IMR-90 (cell line): Measurements from ENCODE around the gene CFAP61. TPM values are rescaled to one million over a fixed set of nuclear protein-coding genes. Genes with fewer than 3 reads are reported as not detected.

ENCODE experiments used
- ATAC-seq: fragments of 200-7000 bp; cut with Tn5 transposase; 2 replicates; pipeline ENCODE4 v1.9.1; 2020; ENCODE audit warnings: low read depth, mild to moderate bottlenecking, moderate library complexity
- BruUV-seq: library from RNA; stranded (reverse); fragments of 400-500 nt; replicated peaks from 2 replicates; lab custom pipeline; 2021; lab: Mats Ljungman, UMichigan
- CTCF ChIA-PET: fragments of 300-600 bp; formaldehyde crosslinking; extraction: SDS; loops from one replicate; lab custom pipeline; 2021; ENCODE audit warnings: antibody characterized with exemption; lab: Yijun Ruan, JAX
- POLR2A ChIA-PET: fragments of 300-600 bp; sonication (Branson Sonifier 250); formaldehyde crosslinking; loops from one replicate; lab custom pipeline; 2022; ENCODE audit warnings: antibody characterized with exemption; ENCODE audit not compliant: unreplicated experiment; lab: Charles Lee
- DNase-seq: peaks from one replicate; pipeline ENCODE4 v3.0.0; 2013
- H2AFZ ChIP-seq: replicated peaks from 2 replicates; pipeline ENCODE3; 2013; ENCODE audit warnings: low read length, mild to moderate bottlenecking; ENCODE audit not compliant: poor library complexity
- H2AK5ac ChIP-seq: 2 replicates; pipeline ENCODE4 v1.6.1; 2013; ENCODE audit warnings: low read depth, low read length, inconsistent platforms
- H2AK9ac ChIP-seq: replicated peaks from 2 replicates; pipeline ENCODE3; 2013; ENCODE audit warnings: mild to moderate bottlenecking, low read depth, low read length, moderate library complexity; ENCODE audit not compliant: poor library complexity
- H2BK120ac ChIP-seq: 2 replicates; pipeline ENCODE4 v1.6.1; 2013; ENCODE audit warnings: low read depth, low read length, inconsistent platforms
- H2BK15ac ChIP-seq: 3 replicates; pipeline ENCODE4 v1.6.1; 2013; ENCODE audit warnings: low read depth, low read length, inconsistent platforms
- H2BK20ac ChIP-seq: 2 replicates; pipeline ENCODE4 v1.6.1; 2013; ENCODE audit warnings: low read depth, mild to moderate bottlenecking, inconsistent platforms, low read length, moderate library complexity
- H2BK5ac ChIP-seq: 2 replicates; pipeline ENCODE4 v1.6.1; 2013; ENCODE audit warnings: mild to moderate bottlenecking, low read depth, low read length, inconsistent platforms; ENCODE audit not compliant: poor library complexity, severe bottlenecking
- H3K14ac ChIP-seq: replicated peaks from 2 replicates; pipeline ENCODE4 v1.6.1; 2013; ENCODE audit warnings: low read depth, low read length, inconsistent platforms
- H3K18ac ChIP-seq: 2 replicates; pipeline ENCODE4 v1.6.1; 2013; ENCODE audit warnings: low read depth, low read length, control low read depth
- H3K23ac ChIP-seq: 2 replicates; pipeline ENCODE4 v1.6.1; 2013; ENCODE audit warnings: low read depth, low read length, inconsistent platforms
- H3K27ac ChIP-seq: 2 replicates; pipeline ENCODE4 v1.5.1; 2013; ENCODE audit warnings: mild to moderate bottlenecking, control low read depth, low read length; ENCODE audit not compliant: insufficient read depth
- H3K27me3 ChIP-seq: 2 replicates; pipeline ENCODE4 v1.6.1; 2013; ENCODE audit warnings: low read length; ENCODE audit not compliant: control insufficient read depth, insufficient read depth
- H3K36me3 ChIP-seq: 2 replicates; pipeline ENCODE4 v1.6.1; 2013; ENCODE audit warnings: low read length, mixed read lengths; ENCODE audit not compliant: control insufficient read depth, insufficient read depth
- H3K4ac ChIP-seq: 2 replicates; pipeline ENCODE4 v1.6.1; 2013; ENCODE audit warnings: low read depth, low read length, inconsistent platforms
- H3K4me1 ChIP-seq: 2 replicates; pipeline ENCODE4 v1.6.1; 2013; ENCODE audit warnings: low read length, mixed read lengths; ENCODE audit not compliant: control insufficient read depth, insufficient read depth
- H3K4me2 ChIP-seq: 2 replicates; pipeline ENCODE4 v1.6.1; 2013; ENCODE audit warnings: low read depth, mild to moderate bottlenecking, control low read depth, low read length, moderate library complexity
- H3K4me3 ChIP-seq: 2 replicates; pipeline ENCODE4 v1.5.1; 2013; ENCODE audit warnings: low read depth, mild to moderate bottlenecking, control low read depth, low read length, moderate library complexity; ENCODE audit not compliant: insufficient read depth
- H3K56ac ChIP-seq: 2 replicates; pipeline ENCODE4 v1.6.1; 2013; ENCODE audit warnings: low read length, inconsistent platforms; ENCODE audit not compliant: insufficient read depth; ENCODE audit errors: extremely low read depth
- H3K79me1 ChIP-seq, 2 experiments: 2 replicates each; pipeline ENCODE4 v1.6.1; 2013; ENCODE audit warnings: low read length in 2 of 2, inconsistent platforms in 1 of 2, low read depth in 1 of 2
- H3K9ac ChIP-seq: 2 replicates; pipeline ENCODE4 v1.6.1; 2013; ENCODE audit warnings: low read depth, low read length, control low read depth
- H3K9me1 ChIP-seq: 2 replicates; pipeline ENCODE4 v1.6.1; 2013; ENCODE audit warnings: low read length, inconsistent platforms; ENCODE audit not compliant: insufficient read depth
- H3K9me3 ChIP-seq: 2 replicates; pipeline ENCODE4 v1.6.1; 2013; ENCODE audit warnings: low read length; ENCODE audit not compliant: control insufficient read depth, insufficient read depth
- H4K20me1 ChIP-seq: 2 replicates; pipeline ENCODE4 v1.6.1; 2013; ENCODE audit warnings: low read length, inconsistent platforms; ENCODE audit not compliant: insufficient read depth
- H4K5ac ChIP-seq: 2 replicates; pipeline ENCODE4 v1.6.1; 2013; ENCODE audit warnings: mild to moderate bottlenecking, low read depth, low read length, control low read depth
- H4K8ac ChIP-seq, 2 experiments: 2 replicates each; pipeline ENCODE4 v1.6.1; 2013; ENCODE audit warnings: low read depth in 2 of 2, low read length in 2 of 2, control low read depth in 1 of 2, inconsistent platforms in 1 of 2
- H4K91ac ChIP-seq: 2 replicates; pipeline ENCODE4 v1.6.1; 2013; ENCODE audit warnings: low read depth, low read length, inconsistent platforms; ENCODE audit not compliant: insufficient read depth
- BHLHE40 ChIP-seq: fragments of 150-350 bp; IDR thresholded peaks from 2 replicates; pipeline ENCODE4 v1.6.1; 2016; ENCODE audit warnings: mild to moderate bottlenecking, low read depth, low read length
- CEBPB ChIP-seq: IDR thresholded peaks from 2 replicates; pipeline ENCODE4 v1.6.1; 2012; ENCODE audit warnings: low read depth, low read length, improper control_type of control experiment
- CHD1 ChIP-seq: IDR thresholded peaks from 2 replicates; pipeline ENCODE4 v1.6.1; 2012; ENCODE audit warnings: low read depth, low read length, improper control_type of control experiment
- FOS ChIP-seq: fragments of 150-350 bp; IDR thresholded peaks from 2 replicates; pipeline ENCODE4 v1.6.1; 2016; ENCODE audit warnings: low read depth, low read length
- MAFK ChIP-seq: IDR thresholded peaks from 2 replicates; pipeline ENCODE4 v1.6.1; 2012; ENCODE audit warnings: low read depth, low read length, improper control_type of control experiment
- MAZ ChIP-seq: IDR thresholded peaks from 2 replicates; pipeline ENCODE4 v1.6.1; 2012; ENCODE audit warnings: low read depth, mild to moderate bottlenecking, low read length, improper control_type of control experiment, moderate library complexity, borderline replicate concordance
- MXI1 ChIP-seq: IDR thresholded peaks from 2 replicates; pipeline ENCODE4 v1.6.1; 2012; ENCODE audit warnings: low read depth, mild to moderate bottlenecking, low read length, moderate library complexity, borderline replicate concordance
- NFE2L2 ChIP-seq: fragments of 150-350 bp; IDR thresholded peaks from 2 replicates; pipeline ENCODE4 v1.6.1; 2016; ENCODE audit warnings: low read depth, mild to moderate bottlenecking, low read length
- RAD21 ChIP-seq: IDR thresholded peaks from 2 replicates; pipeline ENCODE4 v1.6.1; 2012; ENCODE audit warnings: low read length, improper control_type of control experiment
- RCOR1 ChIP-seq: IDR thresholded peaks from 2 replicates; pipeline ENCODE4 v1.6.1; 2012; ENCODE audit warnings: mild to moderate bottlenecking, low read length, improper control_type of control experiment; ENCODE audit not compliant: insufficient replicate concordance
- SMC3 ChIP-seq: fragments of 150-350 bp; IDR thresholded peaks from 2 replicates; pipeline ENCODE4 v1.6.1; 2016; ENCODE audit warnings: low read depth, mild to moderate bottlenecking, antibody characterized with exemption, low read length, moderate library complexity
- WGBS, 2 experiments: methylation state at CpG; one replicate each; pipeline versions ENCODE4 v1.1.5 to v1.1.7; 2013; ENCODE audit warnings: missing lambda C conversion rate in 2 of 2; ENCODE audit not compliant: insufficient read length in 1 of 2; ENCODE audit errors: extremely low coverage in 2 of 2; 5-methylcytosine and 5-hydroxymethylcytosine counted together
- dilution Hi-C: fragments of 300-500 bp; cut with HindIII; formaldehyde crosslinking; loops from one replicate; pipeline ENCODE4 v1.14.3; 2018; ENCODE audit warnings: low sequenced_read_pairs; ENCODE audit not compliant: unreplicated experiment
- in situ Hi-C: fragments of 300-500 bp; cut with MboI; formaldehyde crosslinking; loops from 3 replicates; pipeline ENCODE4 v1.14.3; 2019; ENCODE audit warnings: low sequenced_read_pairs, inconsistent platforms, mixed read lengths
- intact Hi-C: fragments of 100-400 bp; cut with micrococcal nuclease; formaldehyde crosslinking; loops from 2 replicates; pipeline ENCODE4 v1.10.0; 2022
- polyA plus RNA-seq, 3 experiments: library from polyadenylated mRNA; depleted of rRNA; stranded (reverse); fragments of >200 nt; gene quantifications; 2 replicates each; pipeline ENCODE4 v1.2.3, GENCODE V29; 2012; ENCODE audit warnings: low replicate concordance in 1 of 3
- total RNA-seq: library from RNA; depleted of rRNA; stranded (reverse); fragments of >200 nt; gene quantifications from 2 replicates; pipeline ENCODE4 v1.2.3, GENCODE V29; 2012
- TF ChIP-seq, protein P1 (sequence below): fragments of 150-350 bp; IDR thresholded peaks from 2 replicates; pipeline ENCODE4 v1.6.1; 2016; ENCODE audit warnings: low read depth, mild to moderate bottlenecking, low read length, moderate library complexity, borderline replicate concordance
- TF ChIP-seq, protein P2 (sequence below): fragments of 150-350 bp; IDR thresholded peaks from 2 replicates; pipeline ENCODE4 v1.6.1; 2017; ENCODE audit warnings: mild to moderate bottlenecking, antibody characterized with exemption, low read length, low read depth
- TF ChIP-seq, protein P3 (sequence below): conservative IDR thresholded peaks from 2 replicates; pipeline ENCODE4 v1.5.1; 2012; ENCODE audit warnings: mild to moderate bottlenecking, low read depth, low read length, improper control_type of control experiment

Gene CFAP61
- total and polyA plus RNA-seq, 2 of the 4 experiments (the other 2 are of a cell fraction) = 0.07 TPM; not detected in 1

DNA sequence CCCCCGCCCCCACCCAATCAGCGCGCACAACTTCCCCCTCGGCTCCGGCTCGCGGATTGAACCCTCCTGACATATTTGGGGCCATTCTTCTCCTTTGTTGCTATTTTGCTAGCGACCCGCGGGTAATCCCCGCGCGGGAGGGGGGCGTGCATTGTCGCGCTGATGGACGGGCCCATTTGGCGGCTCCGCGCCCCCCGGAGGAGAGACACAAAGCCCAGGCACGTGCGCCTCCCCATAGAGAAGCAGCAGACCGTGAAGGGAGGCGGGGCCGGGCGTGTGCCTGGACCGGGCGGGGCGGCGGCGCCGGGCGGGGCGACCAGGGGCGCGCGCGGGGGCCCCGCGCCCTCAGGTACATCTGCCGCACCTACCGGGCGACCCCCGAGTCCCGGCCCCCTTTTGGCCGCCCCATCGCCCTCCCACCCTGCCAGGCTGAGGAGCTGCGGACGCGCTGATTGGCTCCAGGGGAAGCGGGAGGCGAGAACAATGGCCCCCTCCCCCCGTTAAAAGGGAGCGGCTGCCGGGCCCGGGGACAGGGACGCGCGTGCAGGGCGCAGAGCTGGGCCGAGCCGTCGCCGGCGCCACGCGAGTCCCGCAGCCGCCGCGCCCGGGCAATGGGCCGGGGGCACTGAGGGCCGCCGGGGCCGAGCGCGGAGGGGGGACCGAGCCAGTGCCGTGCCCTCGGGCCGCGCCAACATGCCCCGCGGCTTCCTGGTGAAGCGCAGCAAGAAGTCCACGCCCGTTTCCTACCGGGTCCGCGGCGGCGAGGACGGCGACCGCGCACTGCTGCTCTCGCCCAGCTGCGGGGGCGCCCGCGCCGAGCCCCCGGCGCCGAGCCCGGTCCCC, 315.5 kb downstream of the CFAP61 start, which contains the start of gene INSM1:
Gene INSM1, plus strand, starts transcription at position 530 of the 843 bp plus-strand sequence. Its CDS starts 164 bp downstream, at position 694.
- Histone ChIP-seq H3K9me1 (no peaks in the 10 kb centered on the region), H2BK5ac (no peak within 1 kb of the TSS), H3K27me3 (peaks cover 94% of the 10 kb centered on the region), H3K36me3 (no peaks in the 10 kb centered on the region), H2BK120ac (no peak within 1 kb of the TSS), H3K9me3 (peaks cover 3% of the 10 kb centered on the region; the same call in 1 of the 2 replicates), H3K14ac (no peak within 1 kb of the TSS), H2BK20ac (no peak within 1 kb of the TSS), H3K4me3 (peak within 1 kb of the TSS; percentile 34), H2AK9ac (no peak within 1 kb of the TSS), H2AK5ac (no peak within 1 kb of the TSS), H3K4ac (no peak within 1 kb of the TSS), H3K18ac (no peak within 1 kb of the TSS), H3K4me1 (peaks cover 2% of the 10 kb centered on the region; the same call in 1 of the 2 replicates), H3K27ac (no peak within 1 kb of the TSS), H2BK15ac (no peak within 1 kb of the TSS), H3K79me1 (no peaks in the 10 kb centered on the region), H4K91ac (no peak within 1 kb of the TSS), H3K23ac (no peak within 1 kb of the TSS), H3K56ac (no peak within 1 kb of the TSS), H4K5ac (no peak within 1 kb of the TSS), H2AFZ (peak within 1 kb of the TSS; percentile 54), H4K20me1 (no peaks in the 10 kb centered on the region), H3K4me2 (peak within 1 kb of the TSS; percentile 51), H3K9ac (no peak within 1 kb of the TSS), H4K8ac (no peak within 1 kb of the TSS)
- WGBS, 2 experiments = 2% methylated on average over 62 of the region's 108 CpGs; no CpG with 5 or more reads in 1 of the 2 experiments
- CTCF ChIA-PET = no interaction called here
- intact Hi-C loops (no loop called here), dilution Hi-C loops (no loop called here), in situ Hi-C loops (no loop called here)
- BruUV-seq = no TSS peak
- ATAC-seq = no peak
- no peak for DNase-seq
- POLR2A ChIA-PET = no interaction called here
- no peak for TF ChIP-seq NFE2L2
- no peak for TF ChIP-seq MAZ
- TF ChIP-seq BHLHE40 = no peak
- no peak for TF ChIP-seq CEBPB
- TF ChIP-seq, protein P1, sequence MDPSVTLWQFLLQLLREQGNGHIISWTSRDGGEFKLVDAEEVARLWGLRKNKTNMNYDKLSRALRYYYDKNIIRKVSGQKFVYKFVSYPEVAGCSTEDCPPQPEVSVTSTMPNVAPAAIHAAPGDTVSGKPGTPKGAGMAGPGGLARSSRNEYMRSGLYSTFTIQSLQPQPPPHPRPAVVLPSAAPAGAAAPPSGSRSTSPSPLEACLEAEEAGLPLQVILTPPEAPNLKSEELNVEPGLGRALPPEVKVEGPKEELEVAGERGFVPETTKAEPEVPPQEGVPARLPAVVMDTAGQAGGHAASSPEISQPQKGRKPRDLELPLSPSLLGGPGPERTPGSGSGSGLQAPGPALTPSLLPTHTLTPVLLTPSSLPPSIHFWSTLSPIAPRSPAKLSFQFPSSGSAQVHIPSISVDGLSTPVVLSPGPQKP = no peak
- TF ChIP-seq MAFK = no peak
- TF ChIP-seq MXI1 = no peak
- no peak for TF ChIP-seq CHD1
- TF ChIP-seq SMC3 = no peak
- TF ChIP-seq RAD21 = no peak
- TF ChIP-seq, protein P2, sequence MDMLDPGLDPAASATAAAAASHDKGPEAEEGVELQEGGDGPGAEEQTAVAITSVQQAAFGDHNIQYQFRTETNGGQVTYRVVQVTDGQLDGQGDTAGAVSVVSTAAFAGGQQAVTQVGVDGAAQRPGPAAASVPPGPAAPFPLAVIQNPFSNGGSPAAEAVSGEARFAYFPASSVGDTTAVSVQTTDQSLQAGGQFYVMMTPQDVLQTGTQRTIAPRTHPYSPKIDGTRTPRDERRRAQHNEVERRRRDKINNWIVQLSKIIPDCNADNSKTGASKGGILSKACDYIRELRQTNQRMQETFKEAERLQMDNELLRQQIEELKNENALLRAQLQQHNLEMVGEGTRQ = no peak
- TF ChIP-seq, protein P3, sequence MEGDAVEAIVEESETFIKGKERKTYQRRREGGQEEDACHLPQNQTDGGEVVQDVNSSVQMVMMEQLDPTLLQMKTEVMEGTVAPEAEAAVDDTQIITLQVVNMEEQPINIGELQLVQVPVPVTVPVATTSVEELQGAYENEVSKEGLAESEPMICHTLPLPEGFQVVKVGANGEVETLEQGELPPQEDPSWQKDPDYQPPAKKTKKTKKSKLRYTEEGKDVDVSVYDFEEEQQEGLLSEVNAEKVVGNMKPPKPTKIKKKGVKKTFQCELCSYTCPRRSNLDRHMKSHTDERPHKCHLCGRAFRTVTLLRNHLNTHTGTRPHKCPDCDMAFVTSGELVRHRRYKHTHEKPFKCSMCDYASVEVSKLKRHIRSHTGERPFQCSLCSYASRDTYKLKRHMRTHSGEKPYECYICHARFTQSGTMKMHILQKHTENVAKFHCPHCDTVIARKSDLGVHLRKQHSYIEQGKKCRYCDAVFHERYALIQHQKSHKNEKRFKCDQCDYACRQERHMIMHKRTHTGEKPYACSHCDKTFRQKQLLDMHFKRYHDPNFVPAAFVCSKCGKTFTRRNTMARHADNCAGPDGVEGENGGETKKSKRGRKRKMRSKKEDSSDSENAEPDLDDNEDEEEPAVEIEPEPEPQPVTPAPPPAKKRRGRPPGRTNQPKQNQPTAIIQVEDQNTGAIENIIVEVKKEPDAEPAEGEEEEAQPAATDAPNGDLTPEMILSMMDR = no peak
- no peak for TF ChIP-seq RCOR1
- no peak for TF ChIP-seq FOS
